ENCODE data around the gene STUM. TPM values are rescaled to one million over a fixed set of nuclear protein-coding genes. Genes with fewer than 3 reads are reported as not detected.

Gene STUM
- total RNA-seq, 1 experiment from 2014 or later, result not detected

DNA sequence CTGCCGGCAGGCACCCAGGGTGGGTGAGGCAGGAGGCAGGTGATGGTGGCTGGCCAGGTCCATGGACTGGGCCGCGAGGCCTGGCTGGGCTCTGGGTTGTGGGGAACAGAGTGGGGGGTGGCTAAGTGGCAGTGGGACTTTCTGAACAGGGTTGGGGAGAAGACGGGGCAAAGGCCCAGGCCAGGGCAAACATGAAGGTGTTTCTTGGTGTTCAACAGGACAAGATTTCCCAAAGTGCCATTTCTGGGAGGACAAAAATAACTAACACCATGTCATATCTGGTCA is 26.8 kb downstream of the STUM start:
- Mint-ChIP-seq H3K27me3 (ENCODE audit: unreplicated experiment) (peaks cover 64% of the 10 kb centered on the region), H3K4me1 (ENCODE audit: low read depth, unreplicated experiment) (no peaks in the 10 kb centered on the region), H3K4me3 (ENCODE audit: low read depth, unreplicated experiment) (no peak overlapping the region), H3K27ac (ENCODE audit: unreplicated experiment) (no peak overlapping the region), H3K36me3 (ENCODE audit: insufficient read depth, unreplicated experiment) (no peaks in the 10 kb centered on the region), H3K9me3 (ENCODE audit: low read depth, unreplicated experiment) (no peaks in the 10 kb centered on the region)
- no TSS peak for BruUV-seq (replicated peaks)
- intact Hi-C loops (cut with micrococcal nuclease; ENCODE audit: unreplicated experiment), result no loop called here
- TF ChIP-seq, protein P1, sequence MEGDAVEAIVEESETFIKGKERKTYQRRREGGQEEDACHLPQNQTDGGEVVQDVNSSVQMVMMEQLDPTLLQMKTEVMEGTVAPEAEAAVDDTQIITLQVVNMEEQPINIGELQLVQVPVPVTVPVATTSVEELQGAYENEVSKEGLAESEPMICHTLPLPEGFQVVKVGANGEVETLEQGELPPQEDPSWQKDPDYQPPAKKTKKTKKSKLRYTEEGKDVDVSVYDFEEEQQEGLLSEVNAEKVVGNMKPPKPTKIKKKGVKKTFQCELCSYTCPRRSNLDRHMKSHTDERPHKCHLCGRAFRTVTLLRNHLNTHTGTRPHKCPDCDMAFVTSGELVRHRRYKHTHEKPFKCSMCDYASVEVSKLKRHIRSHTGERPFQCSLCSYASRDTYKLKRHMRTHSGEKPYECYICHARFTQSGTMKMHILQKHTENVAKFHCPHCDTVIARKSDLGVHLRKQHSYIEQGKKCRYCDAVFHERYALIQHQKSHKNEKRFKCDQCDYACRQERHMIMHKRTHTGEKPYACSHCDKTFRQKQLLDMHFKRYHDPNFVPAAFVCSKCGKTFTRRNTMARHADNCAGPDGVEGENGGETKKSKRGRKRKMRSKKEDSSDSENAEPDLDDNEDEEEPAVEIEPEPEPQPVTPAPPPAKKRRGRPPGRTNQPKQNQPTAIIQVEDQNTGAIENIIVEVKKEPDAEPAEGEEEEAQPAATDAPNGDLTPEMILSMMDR (IDR thresholded peaks at IDR 0.05; ENCODE audit: unreplicated experiment), result no peak
- CTCF ChIA-PET, result no interaction called here
- DNase-seq, result no peak

- CTCF ChIA-PET, result no interaction called here
- intact Hi-C loops (cut with micrococcal nuclease; ENCODE audit: unreplicated experiment), result no loop called here
Measured at GRCh38 chr1:226575739-226576378, 27.3 kb downstream of the STUM start.

DNA sequence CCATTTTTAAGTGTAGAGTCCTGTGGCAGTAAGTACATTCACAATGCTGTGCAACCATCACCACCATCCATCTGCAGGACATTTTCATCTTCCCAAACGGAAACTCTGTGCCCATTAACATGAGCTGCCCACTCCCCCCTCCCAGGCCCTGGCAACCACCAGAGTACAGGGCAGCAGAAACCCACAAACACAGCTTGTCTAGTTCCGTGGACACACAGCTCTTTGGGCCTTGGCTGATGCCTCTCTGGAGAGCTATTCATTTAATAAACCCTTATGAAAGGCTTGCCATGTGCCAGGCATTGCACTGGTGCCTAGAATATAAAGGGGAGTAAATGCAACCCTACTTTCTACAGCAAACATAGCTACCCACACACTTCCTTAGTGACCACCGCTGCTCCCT is 28.0 kb downstream of the STUM start:
- H3K27me3 Mint-ChIP-seq (ENCODE audit: unreplicated experiment), result peaks cover 70% of the 10 kb centered on the region
- CTCF ChIA-PET, result interaction anchor here (0.5 to 0.7 kb wide), 2 partner anchors 195 to 1325 kb away, joined by 3 to 5 read pairs; no protein-coding TSS in a partner anchor
- no peaks in the 10 kb centered on the region for H3K4me1 Mint-ChIP-seq (ENCODE audit: low read depth, unreplicated experiment)
- no peaks in the 10 kb centered on the region for H3K9me3 Mint-ChIP-seq (ENCODE audit: low read depth, unreplicated experiment)
- no TSS peak for BruUV-seq (replicated peaks)
- H3K27ac Mint-ChIP-seq (ENCODE audit: unreplicated experiment), result no peak overlapping the region
- H3K4me3 Mint-ChIP-seq (ENCODE audit: low read depth, unreplicated experiment), result no peak overlapping the region
- DNase-seq, result no peak
- no peaks in the 10 kb centered on the region for H3K36me3 Mint-ChIP-seq (ENCODE audit: insufficient read depth, unreplicated experiment)
- TF ChIP-seq, protein P1 (IDR thresholded peaks at IDR 0.05; ENCODE audit: unreplicated experiment), result no peak
- intact Hi-C loops (cut with micrococcal nuclease; ENCODE audit: unreplicated experiment), result no loop called here

More at GRCh38 chr1:226575739-226576378, 27.3 kb downstream of the STUM start:
- Mint-ChIP-seq H3K27me3 (ENCODE audit: unreplicated experiment) (peaks cover 66% of the 10 kb centered on the region), H3K4me1 (ENCODE audit: low read depth, unreplicated experiment) (no peaks in the 10 kb centered on the region), H3K36me3 (ENCODE audit: insufficient read depth, unreplicated experiment) (no peaks in the 10 kb centered on the region), H3K4me3 (ENCODE audit: low read depth, unreplicated experiment) (no peak overlapping the region), H3K27ac (ENCODE audit: unreplicated experiment) (no peak overlapping the region), H3K9me3 (ENCODE audit: low read depth, unreplicated experiment) (no peaks in the 10 kb centered on the region)
- BruUV-seq (replicated peaks), result no TSS peak
- DNase-seq, result no peak
- TF ChIP-seq, protein P1 (IDR thresholded peaks at IDR 0.05; ENCODE audit: unreplicated experiment), result no peak

DNA sequence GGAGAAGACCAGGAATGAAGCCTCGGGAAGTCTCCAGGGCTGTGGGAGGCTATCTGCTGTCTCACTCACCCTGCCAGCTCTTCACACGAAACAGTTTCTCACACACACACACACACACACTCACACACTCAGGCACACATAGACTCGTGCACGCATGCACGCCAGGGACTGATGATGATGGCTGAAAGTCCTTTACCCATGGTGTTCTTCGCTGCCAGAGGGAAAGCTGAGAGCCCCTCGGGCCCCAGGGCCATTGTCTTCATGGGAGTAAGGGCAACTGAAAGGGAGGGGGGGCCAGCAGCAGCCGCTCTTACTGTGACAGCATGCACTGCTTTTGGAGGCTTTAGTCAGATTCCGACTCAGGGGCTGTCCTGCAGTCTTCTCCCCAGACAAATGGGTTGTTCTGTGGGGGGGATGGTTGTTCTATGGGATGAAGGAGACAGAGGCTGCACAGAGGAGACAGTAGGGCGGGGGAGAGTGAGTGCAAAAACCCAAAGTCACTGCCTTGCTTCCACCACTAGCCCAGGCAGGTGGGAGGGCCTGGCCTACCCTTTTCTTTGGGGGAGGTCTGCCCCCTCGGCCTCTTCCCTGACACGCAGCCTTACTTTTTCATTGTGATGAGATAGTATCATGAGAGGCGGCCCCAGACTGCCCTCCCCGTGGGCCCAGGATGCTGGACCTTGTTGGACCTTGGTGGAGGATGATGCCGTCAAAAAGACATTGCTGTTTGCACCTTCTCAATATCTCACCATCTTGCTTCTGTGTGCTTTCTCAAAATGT is 29.0 kb downstream of the STUM start:
- intact Hi-C loops (cut with micrococcal nuclease; ENCODE audit: unreplicated experiment), result no loop called here
- no peak for DNase-seq

More for the DNA sequence above, 29.0 kb downstream of the STUM start:
- CTCF ChIA-PET, result interaction anchor here (0.5 to 0.6 kb wide), 2 partner anchors 166 to 1324 kb away, joined by 5 to 6 read pairs; no protein-coding TSS in a partner anchor
- TF ChIP-seq, protein P1 (IDR thresholded peaks at IDR 0.05; ENCODE audit: unreplicated experiment), result no peak
- BruUV-seq (replicated peaks), result no TSS peak
- no peaks in the 10 kb centered on the region for H3K9me3 Mint-ChIP-seq (ENCODE audit: low read depth, unreplicated experiment)
- no peaks in the 10 kb centered on the region for H3K4me1 Mint-ChIP-seq (ENCODE audit: low read depth, unreplicated experiment)
- no peaks in the 10 kb centered on the region for H3K36me3 Mint-ChIP-seq (ENCODE audit: insufficient read depth, unreplicated experiment)
- H3K4me3 Mint-ChIP-seq (ENCODE audit: low read depth, unreplicated experiment), result no peak overlapping the region
- peaks cover 70% of the 10 kb centered on the region for H3K27me3 Mint-ChIP-seq (ENCODE audit: unreplicated experiment)
- no peak overlapping the region for H3K27ac Mint-ChIP-seq (ENCODE audit: unreplicated experiment)

Data from Calu3 (cell line).